HCT116 (cell line): ENCODE results near the gene NCBP3. TPM values are rescaled to one million over a fixed set of nuclear protein-coding genes. Genes with fewer than 3 reads are reported as not detected.

Experiments used
- ATAC-seq: fragments of 200-7000 bp; cut with Tn5 transposase; 2 replicates; pipeline ENCODE4 v1.9.1; 2020; ENCODE audit warnings: mild to moderate bottlenecking, moderate library complexity
- BruUV-seq: library from RNA; stranded (reverse); fragments of 400-500 nt; replicated peaks from 2 replicates; lab custom pipeline; 2021; lab: Mats Ljungman, UMichigan
- CTCF ChIA-PET: fragments of 300-600 bp; sonication (Branson Sonifier 250); formaldehyde crosslinking; loops from one replicate; lab custom pipeline; 2021; ENCODE audit warnings: antibody characterized with exemption; lab: Charles Lee
- POLR2A ChIA-PET: fragments of 300-600, 350-600 bp; sonication (Branson Sonifier 250); formaldehyde crosslinking; loops from one replicate; lab custom pipeline; 2021; ENCODE audit warnings: antibody characterized with exemption; lab: Charles Lee
- RAD21 ChIA-PET, 2 experiments: fragments of 300-600 bp; sonication (Branson Sonifier 250); formaldehyde crosslinking; loops; one replicate each; lab custom pipeline; 2023; ENCODE audit warnings: low total read pairs in 2 of 2; ENCODE audit not compliant: uncharacterized antibody in 2 of 2, unreplicated experiment in 2 of 2, low non-redundant PET in 1 of 2; lab: Charles Lee
- DNase-seq: peaks from one replicate; pipeline ENCODE4 v3.0.0-alpha.2; 2010; ENCODE audit warnings: low read depth, low spot score
- H2AFZ ChIP-seq: fragments of 200-600 bp; shearing (Covaris generic), sonication (generic); 2 replicates; pipeline ENCODE4 v1.6.1; 2017; ENCODE audit warnings: low read depth, mixed run types, mixed read lengths, antibody characterized with exemption, low read length; ENCODE audit not compliant: poor library complexity, severe bottlenecking
- H3K27ac ChIP-seq: 2 replicates; pipeline ENCODE4 v1.5.1; 2012; ENCODE audit warnings: low read depth, low read length
- H3K27me3 ChIP-seq: fragments of 200-600 bp; sonication (generic); 2 replicates; pipeline ENCODE4 v1.6.1; 2016; ENCODE audit warnings: mixed run types, low read length, mixed read lengths; ENCODE audit not compliant: insufficient read depth
- H3K36me3 ChIP-seq, 2 experiments: fragments of 200-500 bp in 1 of 2; fragments of 200-600 bp in 1 of 2; sonication (Bioruptor generic) in 1 of 2; sonication (generic) in 1 of 2; 2 replicates each; pipeline versions ENCODE4 v1.5.1 to v1.6.1; 2014 to 2016; ENCODE audit warnings: low read length in 2 of 2, inconsistent platforms in 1 of 2, mixed read lengths in 1 of 2, mixed run types in 1 of 2; ENCODE audit not compliant: insufficient read depth in 2 of 2, control insufficient read depth in 1 of 2
- H3K4me1 ChIP-seq, 2 experiments: fragments of 200-600 bp in 1 of 2; sonication (generic) in 1 of 2; 2 replicates each; pipeline versions ENCODE4 v1.5.1 to v1.6.1; 2012 to 2017; ENCODE audit warnings: low read length in 2 of 2, inconsistent platforms in 1 of 2, mild to moderate bottlenecking in 1 of 2, mixed read lengths in 1 of 2, mixed run types in 1 of 2, moderate library complexity in 1 of 2; ENCODE audit not compliant: insufficient read depth in 2 of 2, control insufficient read depth in 1 of 2
- H3K4me2 ChIP-seq: fragments of 200-600 bp; sonication (generic); 2 replicates; pipeline ENCODE4 v1.6.1; 2017; ENCODE audit warnings: mixed run types, low read length, mixed read lengths
- H3K4me3 ChIP-seq, 2 experiments: fragments of 200-600 bp in 1 of 2; sonication (generic) in 1 of 2; replicated peaks in 1 of 2; 2 replicates each; pipeline ENCODE4 v1.5.1; 2011 to 2016; ENCODE audit warnings: low read length in 2 of 2, control low read depth in 1 of 2, low read depth in 1 of 2, mild to moderate bottlenecking in 1 of 2, mixed read lengths in 1 of 2, mixed run types in 1 of 2
- H3K79me2 ChIP-seq: fragments of 200-600 bp; sonication (generic); 2 replicates; pipeline ENCODE4 v1.6.1; 2017; ENCODE audit warnings: mild to moderate bottlenecking, mixed run types, low read length, moderate library complexity, mixed read lengths; ENCODE audit not compliant: insufficient read depth
- H3K9ac ChIP-seq: fragments of 200-600 bp; sonication (generic); 2 replicates; pipeline ENCODE4 v1.6.1; 2016; ENCODE audit warnings: low read length, mixed read lengths
- H3K9me2 ChIP-seq: fragments of 200-600 bp; sonication (generic), shearing (Covaris generic); 2 replicates; pipeline ENCODE4 v1.6.1; 2017; ENCODE audit warnings: mixed run types, mild to moderate bottlenecking, moderate library complexity; ENCODE audit not compliant: insufficient read depth
- H3K9me3 ChIP-seq, 2 experiments: fragments of 200-500 bp in 1 of 2; fragments of 200-600 bp in 1 of 2; sonication (Bioruptor generic) in 1 of 2; sonication (generic) in 1 of 2; 2 replicates each; pipeline ENCODE4 v1.6.1; 2014 to 2017; ENCODE audit warnings: low read length in 2 of 2, mixed read lengths in 2 of 2, inconsistent platforms in 1 of 2, low read depth in 1 of 2, mild to moderate bottlenecking in 1 of 2, mixed run types in 1 of 2, moderate library complexity in 1 of 2; ENCODE audit not compliant: control insufficient read depth in 1 of 2, insufficient read depth in 1 of 2
- H4K20me1 ChIP-seq: fragments of 200-600 bp; sonication (generic), shearing (Covaris generic); 2 replicates; pipeline ENCODE4 v1.6.1; 2017; ENCODE audit warnings: mixed run types, mild to moderate bottlenecking, moderate library complexity; ENCODE audit not compliant: insufficient read depth
- CBX3 ChIP-seq: IDR thresholded peaks from 2 replicates; pipeline ENCODE4 v1.6.1; 2012; ENCODE audit warnings: low read depth
- FOSL1 ChIP-seq: IDR thresholded peaks from 2 replicates; pipeline ENCODE4 v1.6.1; 2012; ENCODE audit warnings: low read depth
- RAD21 ChIP-seq: IDR thresholded peaks from 2 replicates; pipeline ENCODE4 v1.6.1; 2012; ENCODE audit warnings: low read depth, mild to moderate bottlenecking
- TCF7L2 ChIP-seq: IDR thresholded peaks from 2 replicates; pipeline ENCODE4 v1.7.0; 2011; ENCODE audit warnings: borderline replicate concordance, inconsistent platforms; ENCODE audit not compliant: insufficient read depth, insufficient read length; ENCODE audit errors: extremely low read depth
- intact Hi-C: fragments of 100-400 bp; cut with micrococcal nuclease; formaldehyde crosslinking; loops from 2 replicates; pipeline ENCODE4 v1.10.0; 2022
- total RNA-seq: library from RNA; stranded (reverse); gene quantifications from one replicate; pipeline ENCODE4 v1.2.1, GENCODE V29; 2021; ENCODE audit not compliant: unreplicated experiment
- TF ChIP-seq, protein P1 (sequence below), 3 experiments: fragments of 200-600 bp in 1 of 3; sonication (generic) in 1 of 3; IDR thresholded peaks in 2 of 3; conservative IDR thresholded peaks in 1 of 3; 2 replicates each; pipeline ENCODE4 v1.5.1; 2012 to 2017; ENCODE audit warnings: low read depth in 2 of 3, low read length in 2 of 3, antibody characterized with exemption in 1 of 3, borderline replicate concordance in 1 of 3, control low read depth in 1 of 3, mild to moderate bottlenecking in 1 of 3, mixed read lengths in 1 of 3, mixed run types in 1 of 3, moderate library complexity in 1 of 3; ENCODE audit not compliant: insufficient read depth in 1 of 3
- TF ChIP-seq, protein P2 (sequence below): IDR thresholded peaks from 2 replicates; pipeline ENCODE4 v1.6.1; 2012
- TF ChIP-seq, protein P3 (sequence below): IDR thresholded peaks from 2 replicates; pipeline ENCODE4 v1.6.1; 2012

NCBP3 gene
- total RNA-seq, 1 experiment from 2014 or later, result 46.5 TPM

DNA sequence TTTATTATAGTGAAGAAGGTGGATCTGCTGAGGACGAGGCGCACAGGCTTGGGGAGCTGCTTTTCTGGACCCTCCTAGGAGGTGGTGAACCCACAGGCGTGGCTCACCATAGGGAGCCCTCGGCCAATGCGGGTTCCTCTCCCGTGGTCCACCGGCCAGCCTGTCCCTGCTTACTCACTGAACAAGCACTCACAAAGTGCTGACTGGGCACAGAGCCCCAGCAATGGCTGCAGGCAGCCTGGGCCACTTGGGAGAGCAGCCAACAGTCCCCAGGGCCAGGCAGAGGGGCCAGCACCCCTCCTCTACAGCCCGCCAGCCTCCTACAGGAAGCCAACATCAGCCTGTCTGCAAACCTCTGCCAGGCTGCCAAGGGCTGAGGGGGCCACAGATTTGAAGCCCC is 19.1 kb upstream of the NCBP3 start:
- ATAC-seq, result no peak

More for the DNA sequence above, 19.1 kb upstream of the NCBP3 start:
- Histone ChIP-seq H3K9me2 (no peaks in the 10 kb centered on the region), H3K27ac (no peak overlapping the region), H3K27me3 (no peaks in the 10 kb centered on the region), H3K9me3 (no peaks in the 10 kb centered on the region), H3K79me2 (no peaks in the 10 kb centered on the region), H3K4me1 (no peaks in the 10 kb centered on the region), H3K4me3 (no peak overlapping the region), H3K4me2 (no peak overlapping the region), H2AFZ (no peak overlapping the region), H4K20me1 (no peaks in the 10 kb centered on the region), H3K36me3 (peaks cover 0 to 7% of the 10 kb centered on the region in 2 experiments; a peak in 1 of 4 replicates), H3K9ac (no peak overlapping the region)
- no peak for DNase-seq
- intact Hi-C loops, result no loop called here
- BruUV-seq, result no TSS peak
- ChIA-PET CTCF (no interaction called here), RAD21 (no interaction called here), POLR2A (no interaction called here)
- no peak for TF ChIP-seq FOSL1
- TF ChIP-seq TCF7L2, result no peak
- TF ChIP-seq RAD21, result no peak
- TF ChIP-seq, protein P1, sequence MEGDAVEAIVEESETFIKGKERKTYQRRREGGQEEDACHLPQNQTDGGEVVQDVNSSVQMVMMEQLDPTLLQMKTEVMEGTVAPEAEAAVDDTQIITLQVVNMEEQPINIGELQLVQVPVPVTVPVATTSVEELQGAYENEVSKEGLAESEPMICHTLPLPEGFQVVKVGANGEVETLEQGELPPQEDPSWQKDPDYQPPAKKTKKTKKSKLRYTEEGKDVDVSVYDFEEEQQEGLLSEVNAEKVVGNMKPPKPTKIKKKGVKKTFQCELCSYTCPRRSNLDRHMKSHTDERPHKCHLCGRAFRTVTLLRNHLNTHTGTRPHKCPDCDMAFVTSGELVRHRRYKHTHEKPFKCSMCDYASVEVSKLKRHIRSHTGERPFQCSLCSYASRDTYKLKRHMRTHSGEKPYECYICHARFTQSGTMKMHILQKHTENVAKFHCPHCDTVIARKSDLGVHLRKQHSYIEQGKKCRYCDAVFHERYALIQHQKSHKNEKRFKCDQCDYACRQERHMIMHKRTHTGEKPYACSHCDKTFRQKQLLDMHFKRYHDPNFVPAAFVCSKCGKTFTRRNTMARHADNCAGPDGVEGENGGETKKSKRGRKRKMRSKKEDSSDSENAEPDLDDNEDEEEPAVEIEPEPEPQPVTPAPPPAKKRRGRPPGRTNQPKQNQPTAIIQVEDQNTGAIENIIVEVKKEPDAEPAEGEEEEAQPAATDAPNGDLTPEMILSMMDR (IDR thresholded peaks at IDR 0.05 in 2 of 3, conservative IDR thresholded peaks at IDR 0.05 in 1 of 3; ENCODE audit: borderline replicate concordance in 1 of 3, insufficient read depth in 1 of 3, low read depth in 2 of 3, low read length in 2 of 3), result no peak
- no peak for TF ChIP-seq CBX3
- TF ChIP-seq, protein P2, sequence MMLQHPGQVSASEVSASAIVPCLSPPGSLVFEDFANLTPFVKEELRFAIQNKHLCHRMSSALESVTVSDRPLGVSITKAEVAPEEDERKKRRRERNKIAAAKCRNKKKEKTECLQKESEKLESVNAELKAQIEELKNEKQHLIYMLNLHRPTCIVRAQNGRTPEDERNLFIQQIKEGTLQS, result no peak
- TF ChIP-seq, protein P3, sequence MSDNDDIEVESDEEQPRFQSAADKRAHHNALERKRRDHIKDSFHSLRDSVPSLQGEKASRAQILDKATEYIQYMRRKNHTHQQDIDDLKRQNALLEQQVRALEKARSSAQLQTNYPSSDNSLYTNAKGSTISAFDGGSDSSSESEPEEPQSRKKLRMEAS, result no peak
